GM18499 (cell line): ENCODE measurements around the gene TMEM87B.
"Not testable (repeated sequence)": the region's sequence is repeated elsewhere in the genome, so short reads cannot be mapped to it uniquely, and the experiment has no call there.

ENCODE experiments used
- ATAC-seq: cut with Tn5 transposase; IDR thresholded peaks from one replicate; pipeline ENCODE4 v1.9.1; 2021; ENCODE audit warnings: moderate number of reproducible peaks; ENCODE audit not compliant: insufficient read depth, unreplicated experiment

TMEM87B gene

GRCh38 chr2:112113354-112113753 is 58.3 kb downstream of the TMEM87B start:
- not testable (repeated sequence) for ATAC-seq

DNA sequence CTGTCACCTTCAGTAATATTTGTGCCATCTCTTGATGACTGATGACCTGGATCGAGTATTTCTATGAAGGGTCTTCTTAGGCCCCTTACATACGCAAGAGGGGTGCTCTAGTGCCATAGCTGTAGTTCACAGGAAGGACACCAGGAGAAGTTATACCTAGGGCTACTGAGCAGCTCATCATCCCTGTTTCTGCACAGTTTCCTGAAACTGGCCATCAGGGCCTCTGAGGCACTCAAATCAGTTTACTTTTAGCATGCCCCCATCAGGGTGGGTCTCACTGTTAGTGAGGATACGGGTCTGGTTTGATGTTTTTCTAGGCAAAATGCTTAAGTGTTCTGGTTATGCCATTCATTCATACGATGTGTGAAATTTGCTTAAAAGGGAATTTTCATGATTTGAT is 63.1 kb downstream of the TMEM87B start:
- ATAC-seq = no peak

DNA sequence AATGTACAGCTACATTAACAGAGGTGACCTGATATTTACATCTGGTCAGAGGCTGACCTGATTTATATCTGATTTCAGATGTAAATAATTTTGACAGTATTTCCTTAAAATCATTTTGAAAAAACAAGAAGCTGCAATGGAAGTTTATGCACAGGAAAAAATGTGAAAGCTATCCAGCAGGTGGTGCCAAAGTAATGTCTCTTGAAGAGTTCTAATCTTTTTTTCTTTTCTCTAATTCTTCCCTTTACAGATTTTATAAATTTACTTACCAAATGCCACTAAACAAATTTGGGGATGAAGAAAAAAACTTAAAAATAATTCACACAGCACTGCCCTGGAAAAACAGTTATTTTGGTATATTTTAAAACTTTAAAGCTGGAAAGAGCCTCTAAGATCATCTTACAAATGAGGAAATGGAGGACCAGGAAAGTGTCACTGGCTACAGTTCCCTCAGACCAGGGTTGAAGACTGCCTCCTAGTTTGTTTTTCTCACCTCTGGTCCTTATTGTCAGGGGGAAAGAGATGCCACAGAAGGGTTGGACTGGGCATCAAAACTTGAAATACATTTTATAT is 66.7 kb downstream of the TMEM87B start:
- ATAC-seq = no peak

- no peak for ATAC-seq
These were observed 74.0 kb downstream of the TMEM87B start for GRCh38 chr2:112129060-112129459.

DNA sequence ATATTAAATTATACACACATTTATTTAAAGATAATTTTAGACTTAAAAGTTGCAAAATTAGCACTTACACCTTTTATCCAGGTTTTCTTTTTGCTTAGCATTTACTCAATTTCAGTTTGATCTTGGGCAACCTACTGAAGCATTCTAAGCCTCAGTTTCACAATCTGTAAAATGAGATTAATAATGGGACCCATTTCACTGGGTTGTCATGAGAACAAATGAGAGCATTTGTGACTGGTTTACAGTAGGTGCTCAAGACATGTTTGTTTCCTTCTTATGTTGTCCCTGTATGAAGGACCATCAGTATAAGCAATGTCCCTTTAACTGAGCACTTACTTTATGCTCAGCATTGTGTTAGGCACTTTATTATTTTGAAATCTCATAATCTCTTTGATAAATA is 78.3 kb downstream of the TMEM87B start:
- ATAC-seq = no peak

GRCh38 chr2:112134120-112134519 is 79.1 kb downstream of the TMEM87B start:
- ATAC-seq = no peak

DNA sequence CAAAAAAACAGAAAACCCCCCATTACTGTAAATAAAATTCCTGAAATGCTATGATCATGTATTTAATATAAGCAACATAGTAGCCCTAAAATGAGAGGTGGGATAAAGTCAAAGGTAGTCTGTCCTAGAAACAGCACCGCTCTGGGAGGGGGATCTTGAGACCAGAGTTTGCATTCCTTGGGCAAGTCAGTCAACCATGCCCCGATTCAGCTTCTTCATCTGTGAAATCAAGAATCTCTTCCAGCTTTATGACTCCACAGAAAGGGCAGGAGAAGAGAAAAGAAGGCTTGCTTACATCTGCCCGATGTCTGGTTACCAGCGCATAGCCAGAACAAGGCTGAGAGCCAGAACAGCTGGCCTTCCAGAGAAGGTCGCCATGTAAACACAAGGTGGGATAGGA is 81.0 kb downstream of the TMEM87B start:
- ATAC-seq = no peak

- ATAC-seq = no peak
These were observed 82.6 kb downstream of the TMEM87B start for GRCh38 chr2:112137516-112138158.

GRCh38 chr2:112138159-112139032 is 83.3 kb downstream of the TMEM87B start, which contains the start of gene FBLN7:
Gene FBLN7, plus strand, starts transcription at chr2:112138385. Its CDS starts 271 bp downstream, at chr2:112138656.
- no peak for ATAC-seq

GRCh38 chr2:112139033-112139614 is 84.1 kb downstream of the TMEM87B start:
- not testable (repeated sequence) for ATAC-seq

- ATAC-seq = not testable (repeated sequence)
These were observed 84.7 kb downstream of the TMEM87B start for GRCh38 chr2:112139661-112140204.

DNA sequence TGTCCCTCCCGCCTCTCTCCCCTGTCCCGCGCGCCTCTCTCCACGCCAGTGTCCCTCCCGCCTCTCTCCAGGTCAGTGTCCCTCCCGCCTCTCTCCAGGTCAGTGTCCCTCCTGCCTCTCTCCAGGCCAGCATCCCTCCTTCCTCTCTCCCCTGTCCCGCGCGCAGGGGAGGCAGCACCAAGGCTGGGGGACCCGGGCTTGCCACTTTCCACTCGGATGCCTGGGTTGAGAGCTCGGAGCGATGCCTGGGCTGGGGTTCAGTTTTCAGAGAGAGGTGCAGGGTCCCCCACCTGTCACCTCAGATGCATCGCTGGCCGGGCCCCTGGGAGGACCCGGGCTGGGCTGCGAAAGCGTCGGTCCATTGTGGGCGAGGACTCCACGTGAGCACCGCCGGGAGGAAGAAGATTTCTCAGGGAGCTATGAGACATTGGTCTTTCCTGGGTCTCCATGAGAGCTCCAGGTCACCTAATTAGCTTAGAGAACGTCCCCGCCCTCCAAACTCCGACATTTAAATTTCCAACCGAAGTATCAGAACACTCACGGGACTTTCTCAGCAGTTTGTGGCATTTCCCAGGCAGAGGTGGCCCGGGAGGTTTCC is 85.2 kb downstream of the TMEM87B start:
- no peak for ATAC-seq

DNA sequence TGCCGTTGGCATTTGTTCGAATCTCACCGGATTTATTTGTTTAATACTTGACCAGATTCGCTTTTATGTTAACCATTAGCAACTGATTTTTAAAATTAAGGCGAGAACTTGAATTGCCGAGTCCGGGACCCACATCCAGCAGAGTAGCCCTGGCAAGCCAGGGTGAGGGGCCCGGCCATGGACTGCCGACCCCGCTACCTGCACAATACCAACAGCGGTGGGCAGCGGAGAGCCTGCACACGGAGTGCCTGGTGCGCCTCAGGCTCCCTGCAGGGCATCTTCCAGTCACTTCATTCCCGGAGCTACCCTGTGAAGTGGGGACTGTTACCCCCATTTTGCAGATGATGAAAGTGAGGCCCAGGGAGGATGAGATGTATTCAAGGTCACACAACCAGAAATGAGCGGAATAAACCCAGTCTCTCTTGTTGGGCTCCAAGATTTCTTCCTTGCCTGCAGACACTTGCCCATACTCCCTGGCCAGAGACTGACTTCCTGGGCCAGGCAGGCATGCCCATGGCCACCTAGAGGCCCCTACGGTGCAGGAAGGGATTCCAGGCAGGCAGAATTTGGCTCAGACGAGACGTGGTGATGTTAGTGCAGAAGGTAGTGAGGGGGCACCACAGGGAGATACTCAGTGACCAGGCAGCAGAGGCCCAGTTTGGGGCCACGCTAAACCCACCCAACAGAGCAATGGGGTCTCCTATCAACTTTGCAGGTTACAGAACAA is 86.0 kb downstream of the TMEM87B start:
- no peak for ATAC-seq

GRCh38 chr2:112141626-112142007 is 86.5 kb downstream of the TMEM87B start:
- ATAC-seq = no peak

GRCh38 chr2:112142525-112143078 is 87.5 kb downstream of the TMEM87B start:
- no peak for ATAC-seq

GRCh38 chr2:112143150-112143549 is 88.1 kb downstream of the TMEM87B start:
- no peak for ATAC-seq

DNA sequence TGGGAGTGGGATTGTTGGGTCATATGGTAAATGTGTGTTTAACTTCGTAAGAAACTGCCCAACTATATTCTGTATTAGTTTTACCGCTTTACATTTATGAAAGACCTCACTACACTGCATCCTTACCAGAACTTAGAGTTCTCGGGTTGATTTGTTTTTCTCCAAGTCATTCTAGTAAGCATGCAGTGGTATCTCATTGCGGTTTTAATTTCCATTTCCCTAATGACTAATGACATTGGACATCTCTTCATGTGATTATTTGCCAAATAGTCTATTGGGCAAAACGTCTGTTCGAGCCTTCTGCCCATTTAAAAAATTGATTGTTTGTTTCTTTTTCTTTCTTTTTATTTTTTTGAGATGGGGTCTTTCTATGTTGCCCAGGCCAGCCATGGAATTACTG is 89.9 kb downstream of the TMEM87B start:
- no peak for ATAC-seq

DNA sequence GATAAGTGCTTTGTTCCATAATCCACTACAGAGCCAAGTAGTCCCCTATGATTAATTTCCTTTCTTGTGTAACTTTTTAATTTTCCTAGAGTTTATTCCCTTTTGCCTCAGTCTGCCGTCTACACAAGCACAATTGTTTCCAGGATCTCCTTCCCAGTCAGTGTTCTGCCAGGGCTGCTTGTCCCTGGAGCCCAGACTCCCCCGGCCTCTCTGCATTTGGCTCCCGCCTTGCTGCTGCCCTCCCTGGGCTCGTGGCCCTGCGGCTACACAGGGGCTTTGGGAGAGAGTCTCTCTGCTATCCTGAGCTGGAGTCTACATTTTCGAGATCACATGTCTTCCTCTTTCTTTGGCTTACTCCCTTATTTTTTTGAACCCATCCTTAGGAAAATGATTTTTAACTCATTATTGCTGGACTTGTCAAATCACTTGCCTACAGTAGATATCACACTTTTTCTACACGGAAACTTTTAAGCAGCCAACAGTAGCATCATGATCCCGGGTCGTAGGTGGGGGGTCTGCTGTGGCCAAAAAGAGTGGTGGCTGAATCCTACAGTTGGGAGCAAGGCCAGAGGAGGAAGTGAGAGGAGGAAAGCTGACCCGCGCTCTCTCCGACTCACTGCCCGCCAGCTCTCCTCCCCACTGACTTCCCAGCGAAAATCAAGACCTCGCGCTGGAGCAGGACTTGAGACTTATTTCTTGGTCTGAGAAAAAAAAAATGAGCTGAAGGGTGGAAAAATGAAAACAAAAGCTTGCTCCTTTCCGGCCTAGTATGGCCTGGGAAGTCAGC is 92.5 kb downstream of the TMEM87B start:
- ATAC-seq = no peak

GRCh38 chr2:112148477-112148876 is 93.4 kb downstream of the TMEM87B start:
- ATAC-seq = no peak
